Liver (tissue), 3 donors: ENCODE data around the gene SPATA17.

Source experiments
- TAF1 ChIP-seq: conservative IDR thresholded peaks from 2 replicates; pipeline ENCODE4 v1.6.1; 2016; ENCODE audit warnings: antibody characterized with exemption, mild to moderate bottlenecking
- TF ChIP-seq, protein P1 (sequence below): fragments of 150-350 bp; IDR thresholded peaks from 2 replicates; pipeline ENCODE4 v1.5.1; 2017; ENCODE audit warnings: improper control_type of control experiment, low read depth, low read length; ENCODE audit not compliant: missing input control
- TF ChIP-seq, protein P2 (sequence below): IDR thresholded peaks from 2 replicates; pipeline ENCODE4 v1.6.1; 2016; ENCODE audit warnings: antibody characterized with exemption
- TF ChIP-seq, protein P3 (sequence below): IDR thresholded peaks from 2 replicates; pipeline ENCODE4 v1.6.1; 2016; ENCODE audit warnings: antibody characterized with exemption
- donor health status: healthy.
- donor health status: healthy.

DNA sequence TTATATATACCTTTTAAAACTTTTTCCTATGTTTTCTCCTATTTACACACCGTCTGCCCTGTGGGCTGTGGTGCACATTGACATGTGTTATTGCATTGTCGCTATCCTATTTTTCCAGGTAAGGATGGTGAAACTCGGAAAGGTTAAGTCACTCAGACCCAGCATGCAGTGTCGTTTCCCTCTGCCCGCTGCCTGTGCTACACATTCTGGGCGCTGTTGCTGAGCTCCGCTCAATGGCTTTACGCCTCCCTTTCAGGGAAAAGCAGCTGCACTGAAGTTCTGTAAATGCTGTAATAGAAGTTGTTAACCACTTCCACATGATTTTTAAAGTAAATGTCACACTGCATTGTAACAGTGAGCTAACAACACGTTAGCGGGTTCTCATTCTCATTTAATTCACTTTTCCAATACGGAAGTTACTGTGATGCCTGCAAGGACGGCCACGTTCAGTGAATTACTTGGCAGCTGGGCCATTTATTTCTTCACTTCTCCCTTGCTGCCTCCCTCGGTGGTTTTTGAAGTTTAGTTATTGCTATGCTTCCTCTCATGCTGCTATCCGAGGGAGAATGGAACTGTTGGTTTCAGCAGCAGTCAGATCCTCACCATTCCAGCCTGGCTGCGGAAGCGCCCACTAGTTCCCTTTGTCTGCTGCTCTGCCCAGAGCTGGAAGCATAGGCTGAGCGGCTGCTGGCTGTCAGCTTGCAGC is 288.7 kb downstream of the SPATA17 start:
- TF ChIP-seq, protein P1, sequence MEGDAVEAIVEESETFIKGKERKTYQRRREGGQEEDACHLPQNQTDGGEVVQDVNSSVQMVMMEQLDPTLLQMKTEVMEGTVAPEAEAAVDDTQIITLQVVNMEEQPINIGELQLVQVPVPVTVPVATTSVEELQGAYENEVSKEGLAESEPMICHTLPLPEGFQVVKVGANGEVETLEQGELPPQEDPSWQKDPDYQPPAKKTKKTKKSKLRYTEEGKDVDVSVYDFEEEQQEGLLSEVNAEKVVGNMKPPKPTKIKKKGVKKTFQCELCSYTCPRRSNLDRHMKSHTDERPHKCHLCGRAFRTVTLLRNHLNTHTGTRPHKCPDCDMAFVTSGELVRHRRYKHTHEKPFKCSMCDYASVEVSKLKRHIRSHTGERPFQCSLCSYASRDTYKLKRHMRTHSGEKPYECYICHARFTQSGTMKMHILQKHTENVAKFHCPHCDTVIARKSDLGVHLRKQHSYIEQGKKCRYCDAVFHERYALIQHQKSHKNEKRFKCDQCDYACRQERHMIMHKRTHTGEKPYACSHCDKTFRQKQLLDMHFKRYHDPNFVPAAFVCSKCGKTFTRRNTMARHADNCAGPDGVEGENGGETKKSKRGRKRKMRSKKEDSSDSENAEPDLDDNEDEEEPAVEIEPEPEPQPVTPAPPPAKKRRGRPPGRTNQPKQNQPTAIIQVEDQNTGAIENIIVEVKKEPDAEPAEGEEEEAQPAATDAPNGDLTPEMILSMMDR, result no peak
- TF ChIP-seq, protein P2, sequence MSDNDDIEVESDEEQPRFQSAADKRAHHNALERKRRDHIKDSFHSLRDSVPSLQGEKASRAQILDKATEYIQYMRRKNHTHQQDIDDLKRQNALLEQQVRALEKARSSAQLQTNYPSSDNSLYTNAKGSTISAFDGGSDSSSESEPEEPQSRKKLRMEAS, result no peak
- TF ChIP-seq TAF1, result no peak
- TF ChIP-seq, protein P3, sequence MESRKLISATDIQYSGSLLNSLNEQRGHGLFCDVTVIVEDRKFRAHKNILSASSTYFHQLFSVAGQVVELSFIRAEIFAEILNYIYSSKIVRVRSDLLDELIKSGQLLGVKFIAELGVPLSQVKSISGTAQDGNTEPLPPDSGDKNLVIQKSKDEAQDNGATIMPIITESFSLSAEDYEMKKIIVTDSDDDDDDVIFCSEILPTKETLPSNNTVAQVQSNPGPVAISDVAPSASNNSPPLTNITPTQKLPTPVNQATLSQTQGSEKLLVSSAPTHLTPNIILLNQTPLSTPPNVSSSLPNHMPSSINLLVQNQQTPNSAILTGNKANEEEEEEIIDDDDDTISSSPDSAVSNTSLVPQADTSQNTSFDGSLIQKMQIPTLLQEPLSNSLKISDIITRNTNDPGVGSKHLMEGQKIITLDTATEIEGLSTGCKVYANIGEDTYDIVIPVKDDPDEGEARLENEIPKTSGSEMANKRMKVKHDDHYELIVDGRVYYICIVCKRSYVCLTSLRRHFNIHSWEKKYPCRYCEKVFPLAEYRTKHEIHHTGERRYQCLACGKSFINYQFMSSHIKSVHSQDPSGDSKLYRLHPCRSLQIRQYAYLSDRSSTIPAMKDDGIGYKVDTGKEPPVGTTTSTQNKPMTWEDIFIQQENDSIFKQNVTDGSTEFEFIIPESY, result no peak
